ENCODE measurements around the gene HMCN2. TPM values are rescaled to one million over a fixed set of nuclear protein-coding genes. Genes with fewer than 3 reads are reported as not detected.

Gene HMCN2
- total RNA-seq, 1 donor from 2014 or later, result 0.06 TPM

DNA sequence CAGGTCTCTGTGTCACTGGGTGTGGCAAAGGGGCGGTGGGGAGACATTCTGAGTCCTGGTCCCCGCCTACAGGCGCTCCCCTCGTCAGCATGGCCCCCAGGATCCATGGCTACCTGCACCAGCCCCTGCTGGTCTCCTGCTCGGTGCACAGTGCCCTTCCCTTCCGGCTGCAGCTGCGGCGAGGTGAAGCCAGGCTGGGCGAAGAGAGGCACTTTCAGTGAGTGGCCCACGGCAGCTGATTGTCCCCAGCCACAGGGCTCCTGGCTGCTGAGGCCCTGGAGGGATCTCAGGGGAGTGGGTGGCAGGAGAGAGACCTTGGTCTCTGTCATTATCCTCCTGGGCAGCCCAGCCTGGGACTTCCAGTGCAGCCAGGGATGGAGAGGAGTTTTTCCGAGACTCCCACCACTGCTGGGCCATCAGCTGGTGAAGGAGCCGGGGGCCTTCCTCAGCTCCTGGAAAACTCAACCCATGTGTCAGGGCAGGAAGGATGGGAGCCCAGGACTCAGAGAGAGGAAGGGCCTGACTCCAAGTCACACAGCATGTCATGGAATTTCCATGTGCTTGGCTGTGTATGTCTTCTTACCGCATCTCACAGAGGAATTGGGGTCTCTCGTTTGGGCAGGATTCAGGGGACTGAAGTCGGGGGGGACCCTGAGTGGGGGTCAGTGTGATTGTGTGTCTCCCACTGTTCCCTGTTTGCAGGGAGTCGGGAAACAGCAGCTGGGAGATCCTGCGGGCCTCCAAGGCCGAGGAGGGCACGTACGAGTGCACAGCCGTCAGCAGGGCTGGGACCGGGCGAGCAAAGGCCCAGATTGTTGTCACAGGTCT is 37.4 kb downstream of the HMCN2 start:
- no peak overlapping the region for H3K4me3 ChIP-seq (ENCODE audit: low read depth, low read length)
- DNase-seq (ENCODE audit: low read depth), result no peak

DNA sequence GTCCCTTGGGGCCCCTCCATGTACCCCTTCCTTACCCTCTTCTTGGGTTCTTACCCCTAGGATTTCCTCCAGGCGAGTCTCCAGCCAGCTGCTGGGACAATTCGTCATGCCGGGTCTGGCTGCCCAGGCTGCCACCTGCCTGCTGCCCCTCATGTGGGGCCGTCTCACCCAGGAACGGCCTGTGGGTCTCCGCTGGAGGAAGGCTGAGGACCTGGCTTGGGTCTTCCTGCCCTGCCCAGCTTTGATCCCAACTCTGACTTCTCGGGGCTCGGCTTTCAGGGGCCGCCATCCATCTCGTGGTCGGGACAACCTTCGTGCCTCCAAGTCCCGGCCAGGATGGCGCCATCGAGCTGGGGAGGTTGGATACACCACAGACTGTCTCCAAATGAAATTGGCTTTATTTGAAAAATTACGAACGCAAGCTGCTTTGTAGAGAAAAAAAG is 38.1 kb downstream of the HMCN2 start:
- no peak overlapping the region for H3K4me3 ChIP-seq (ENCODE audit: low read depth, low read length)
- no peak for DNase-seq (ENCODE audit: low read depth)
- no peak for TF ChIP-seq CTCF (conservative IDR thresholded peaks at IDR 0.05; ENCODE audit: low read depth, low read length)

More for the DNA sequence above, 37.4 kb downstream of the HMCN2 start:
- no peak for TF ChIP-seq CTCF (conservative IDR thresholded peaks at IDR 0.05; ENCODE audit: low read depth, low read length)

DNA sequence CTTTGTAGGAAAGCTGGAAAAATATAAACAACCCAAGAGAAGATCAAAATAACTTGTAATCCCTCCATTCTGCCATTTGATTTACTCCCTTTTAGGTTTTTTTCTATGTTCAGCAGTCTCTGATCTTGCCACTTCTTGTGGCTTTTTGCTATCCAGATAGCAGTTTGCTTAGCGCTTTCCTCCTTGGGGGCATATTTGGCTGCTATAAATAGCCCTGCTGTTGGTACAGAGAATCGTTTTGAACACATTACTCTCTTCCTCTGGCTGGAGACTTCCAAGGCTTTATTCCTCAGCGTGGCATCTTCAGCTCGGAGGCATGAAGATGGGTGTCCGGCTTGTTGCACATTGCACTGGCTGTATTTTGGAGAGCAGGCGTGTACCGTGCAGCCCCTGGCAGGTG is 38.6 kb downstream of the HMCN2 start:
- H3K4me3 ChIP-seq (ENCODE audit: low read depth, low read length), result no peak overlapping the region
- TF ChIP-seq CTCF (conservative IDR thresholded peaks at IDR 0.05; ENCODE audit: low read depth, low read length), result no peak
- no peak for DNase-seq (ENCODE audit: low read depth)

DNA sequence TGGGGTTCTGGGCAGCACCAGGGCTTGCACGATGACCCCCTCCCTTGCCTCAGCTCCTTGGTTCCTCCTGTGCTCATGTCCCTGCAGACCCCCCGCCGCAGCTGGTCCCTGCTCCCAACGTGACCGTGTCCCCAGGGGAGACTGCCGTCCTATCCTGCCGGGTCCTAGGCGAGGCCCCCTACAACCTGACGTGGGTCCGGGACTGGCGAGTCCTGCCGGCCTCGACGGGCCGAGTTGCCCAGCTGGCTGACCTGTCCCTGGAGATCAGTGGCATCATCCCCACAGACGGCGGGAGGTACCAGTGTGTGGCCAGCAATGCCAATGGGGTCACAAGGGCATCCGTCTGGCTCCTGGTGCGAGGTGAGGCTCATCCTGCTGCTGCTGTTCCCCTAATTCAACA is 39.1 kb downstream of the HMCN2 start:
- DNase-seq (ENCODE audit: low read depth), result no peak
- H3K4me3 ChIP-seq (ENCODE audit: low read depth, low read length), result no peak overlapping the region
- TF ChIP-seq CTCF (conservative IDR thresholded peaks at IDR 0.05; ENCODE audit: low read depth, low read length), result no peak

DNA sequence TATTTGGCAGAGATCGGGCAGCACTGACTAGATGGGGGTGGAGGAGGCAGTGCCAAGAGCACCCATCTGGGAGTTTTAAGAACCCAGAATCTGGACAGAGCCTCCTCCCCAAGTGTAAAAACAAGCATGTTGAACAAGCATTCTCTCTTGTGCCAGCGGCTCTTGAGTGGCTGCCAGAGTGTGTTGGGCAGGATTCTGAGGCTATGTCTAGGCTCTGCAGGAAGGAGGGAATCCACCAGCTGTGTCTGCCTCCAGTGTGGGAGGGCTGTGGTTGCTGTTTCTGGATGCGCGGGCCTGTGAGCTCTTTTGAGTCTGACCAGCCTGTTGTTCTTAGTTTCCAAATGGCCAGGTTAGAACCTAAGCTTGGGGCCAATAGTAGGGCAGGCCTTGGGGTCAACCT is 39.8 kb downstream of the HMCN2 start:
- no peak for DNase-seq (ENCODE audit: low read depth)
- no peak for TF ChIP-seq CTCF (conservative IDR thresholded peaks at IDR 0.05; ENCODE audit: low read depth, low read length)

DNA sequence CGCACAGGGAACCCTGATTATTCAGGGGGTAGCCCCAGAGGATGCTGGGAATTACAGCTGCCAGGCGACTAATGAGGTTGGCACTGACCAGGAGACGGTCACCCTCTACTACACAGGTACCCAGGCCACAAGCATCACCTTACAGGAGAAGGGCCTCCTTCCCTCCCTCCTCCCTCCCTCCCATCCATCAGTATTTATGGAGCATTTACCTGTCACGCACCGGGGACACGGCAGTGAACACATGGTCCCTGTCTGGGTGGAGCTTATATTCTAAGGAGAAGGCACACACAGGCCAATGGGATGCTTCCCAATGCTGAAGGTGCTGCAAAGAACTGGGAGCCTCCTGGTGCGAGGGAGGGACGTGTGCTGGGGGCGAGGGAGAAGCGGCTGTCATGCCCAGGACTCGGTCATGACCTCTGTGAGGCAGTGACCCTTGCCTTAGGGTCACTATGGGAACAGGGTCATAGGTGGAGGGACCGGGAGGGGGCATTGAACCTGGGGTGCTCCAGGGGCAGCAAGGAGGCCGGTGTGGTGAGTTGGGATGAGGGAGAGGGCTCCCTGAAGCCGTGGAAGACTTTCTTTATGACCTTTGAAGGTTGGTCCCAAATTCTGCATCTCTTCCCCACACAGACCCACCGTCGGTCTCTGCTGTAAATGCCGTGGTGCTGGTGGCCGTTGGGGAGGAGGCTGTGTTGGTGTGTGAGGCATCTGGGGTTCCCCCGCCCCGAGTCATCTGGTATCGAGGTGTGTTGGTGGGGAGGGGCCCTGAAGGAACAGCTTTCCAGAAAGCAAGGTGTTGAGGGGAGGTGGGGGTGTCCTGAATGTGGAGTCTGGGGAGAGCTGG is 41.5 kb downstream of the HMCN2 start:
- DNase-seq (ENCODE audit: low read depth), result no peak
- no peak overlapping the region for H3K4me3 ChIP-seq (ENCODE audit: low read depth, low read length)
- TF ChIP-seq CTCF (conservative IDR thresholded peaks at IDR 0.05; ENCODE audit: low read depth, low read length), result no peak

More for the DNA sequence above, 39.8 kb downstream of the HMCN2 start:
- H3K4me3 ChIP-seq (ENCODE audit: low read depth, low read length), result no peak overlapping the region
